Activated CD4-positive, alpha-beta T cell treated with anti-CD3 and anti-CD28 coated beads, Interleukin-2, amount 10 ng/mL, durations not matched to agents 24 days and 14 days (primary cell): Measurements from ENCODE around the gene CLCA1. TPM values are rescaled to one million over a fixed set of nuclear protein-coding genes. Genes with fewer than 3 reads are reported as not detected.
A peak's percentile ranks its signal among the peaks of the same experiment; 100 is the strongest.

ENCODE experiments used
- DNase-seq: peaks from one replicate; pipeline ENCODE4 v3.0.0; 2022
- H3K27ac Mint-ChIP-seq: one replicate; pipeline ENCODE4 v1.8.0; 2022; ENCODE audit warnings: mild to moderate bottlenecking, mixed read lengths
- H3K27me3 Mint-ChIP-seq: one replicate; pipeline ENCODE4 v1.8.0; 2022; ENCODE audit warnings: mixed read lengths
- H3K36me3 Mint-ChIP-seq: one replicate; pipeline ENCODE4 v1.8.0; 2022; ENCODE audit warnings: low read depth, mild to moderate bottlenecking, mixed read lengths
- H3K4me1 Mint-ChIP-seq: one replicate; pipeline ENCODE4 v1.8.0; 2021; ENCODE audit warnings: mixed read lengths
- H3K4me3 Mint-ChIP-seq: one replicate; pipeline ENCODE4 v1.8.0; 2022; ENCODE audit warnings: mild to moderate bottlenecking, moderate library complexity, mixed read lengths
- H3K9me3 Mint-ChIP-seq: one replicate; pipeline ENCODE4 v1.8.0; 2021; ENCODE audit warnings: mixed read lengths
- intact Hi-C: fragments of 100-400 bp; cut with micrococcal nuclease; formaldehyde crosslinking; loops from one replicate; pipeline ENCODE4 v1.15.1; 2023
- total RNA-seq: library from RNA; stranded (reverse); gene quantifications from 2 replicates; pipeline ENCODE4 v1.2.3, GENCODE V29; 2022

Gene CLCA1
- total RNA-seq, 1 donor from 2014 or later = not detected

DNA sequence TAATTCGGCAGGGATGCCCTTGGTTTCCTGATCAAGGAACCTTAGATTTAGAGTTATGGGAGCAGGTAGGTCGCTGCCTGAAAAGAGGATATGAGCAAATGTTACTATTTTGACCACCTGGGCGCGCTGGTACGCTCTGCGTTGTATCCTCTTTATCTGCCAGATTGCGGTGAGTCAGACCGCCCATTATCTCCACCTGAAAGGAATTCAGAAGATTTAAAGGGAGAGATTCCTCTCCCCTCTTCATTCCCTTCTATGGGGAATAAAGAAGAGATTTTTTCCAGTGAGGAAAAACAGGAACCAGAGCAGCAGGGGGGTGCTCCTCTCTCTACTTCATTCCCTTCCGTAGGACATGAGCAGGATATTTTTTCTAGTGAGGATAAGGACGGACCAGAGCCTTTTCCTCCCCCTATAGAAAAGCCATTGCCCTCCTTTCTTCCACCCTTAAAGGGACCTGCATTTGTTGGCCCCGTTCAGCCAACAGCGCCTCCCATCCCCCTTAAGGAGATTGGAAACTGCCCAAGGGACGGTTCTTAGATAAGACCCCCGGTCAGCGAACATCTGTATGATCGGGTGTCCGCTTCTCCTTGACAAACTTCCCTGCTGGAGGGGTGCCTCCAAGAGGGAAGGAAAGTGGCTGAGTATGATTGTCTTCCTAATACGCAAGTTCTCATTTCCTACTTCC, 34.1 kb downstream of the CLCA1 start:
- H3K27me3 Mint-ChIP-seq = peaks cover 32% of the 10 kb centered on the region
- no peak overlapping the region for H3K27ac Mint-ChIP-seq
- intact Hi-C loops = loop anchor here (1.0 to 10.0 kb wide), 5 partner anchors 84 to 239 kb away; partner anchors contain the start of genes ODF2L and SH3GLB1

DNA sequence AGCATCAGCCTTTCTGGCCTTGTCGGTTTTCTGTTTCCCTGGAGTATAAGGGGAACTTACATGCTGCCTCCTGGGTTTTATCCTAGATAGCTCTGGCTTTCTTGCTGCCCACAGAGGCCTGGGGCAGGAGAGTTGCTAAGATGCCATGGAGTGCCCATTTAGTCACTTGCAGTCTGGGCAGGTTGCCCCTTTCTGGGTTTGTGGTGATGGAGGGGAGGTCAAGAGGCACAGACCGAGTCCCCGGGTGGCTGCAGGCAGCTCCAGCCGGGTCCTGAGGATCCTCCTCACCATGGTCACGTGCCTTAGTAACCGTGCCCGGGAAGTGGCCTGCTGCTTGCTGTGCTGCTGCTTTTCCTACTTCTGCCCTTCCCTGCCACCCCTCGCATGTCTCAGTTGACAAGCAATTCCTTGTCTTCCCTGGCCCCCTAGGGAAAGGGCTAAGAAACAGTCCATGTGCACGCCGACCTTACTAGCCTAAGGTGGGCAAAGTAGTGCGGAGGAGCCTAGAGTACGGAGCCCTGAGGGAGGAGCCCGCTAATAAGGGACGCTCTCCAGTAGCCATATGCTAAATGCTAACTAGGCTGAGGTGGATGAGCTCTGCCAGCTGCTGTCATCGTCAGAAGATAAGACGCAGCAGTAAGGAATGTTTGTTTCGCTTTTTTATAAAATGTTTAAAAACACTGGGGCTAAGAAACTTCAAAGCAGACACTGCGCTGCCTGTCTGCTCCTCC, 34.8 kb downstream of the CLCA1 start:
- Mint-ChIP-seq H3K9me3 (no peaks in the 10 kb centered on the region), H3K4me3 (peak overlapping the region; percentile 49), H3K27me3 (peaks cover 30% of the 10 kb centered on the region), H3K36me3 (no peaks in the 10 kb centered on the region), H3K4me1 (peaks cover 12% of the 10 kb centered on the region), H3K27ac (no peak overlapping the region)
- DNase-seq = no peak
- intact Hi-C loops = loop anchor here (5.0 to 10.0 kb wide), 3 partner anchors 106 to 239 kb away; partner anchors contain the start of genes ODF2L and SH3GLB1

More for the DNA sequence above, 34.1 kb downstream of the CLCA1 start:
- DNase-seq = no peak
- H3K9me3 Mint-ChIP-seq = no peaks in the 10 kb centered on the region
- no peaks in the 10 kb centered on the region for H3K36me3 Mint-ChIP-seq
- H3K4me1 Mint-ChIP-seq = peaks cover 12% of the 10 kb centered on the region
- H3K4me3 Mint-ChIP-seq = peak overlapping the region; percentile 87

DNA sequence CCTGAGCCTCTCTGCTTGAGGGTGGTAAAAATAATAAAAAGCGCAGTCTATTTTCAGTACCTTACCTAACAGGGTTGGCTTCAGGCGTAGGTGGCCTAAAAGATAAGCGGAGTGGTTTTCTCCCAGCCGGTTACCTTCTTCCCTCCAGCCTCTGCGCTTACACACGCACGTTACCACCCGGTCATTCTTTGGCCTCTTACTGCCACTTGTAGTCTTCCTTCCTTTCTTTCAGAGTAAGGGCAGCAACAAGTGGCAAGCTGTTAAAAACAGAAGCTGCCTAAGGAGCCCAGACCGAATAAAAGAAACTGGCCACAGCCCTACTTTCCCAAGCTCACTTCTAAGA, 35.4 kb downstream of the CLCA1 start:
- Mint-ChIP-seq H3K27me3 (peaks cover 27% of the 10 kb centered on the region), H3K4me3 (no peak overlapping the region), H3K27ac (no peak overlapping the region), H3K36me3 (no peaks in the 10 kb centered on the region), H3K9me3 (no peaks in the 10 kb centered on the region), H3K4me1 (peaks cover 12% of the 10 kb centered on the region)
- DNase-seq = no peak
- intact Hi-C loops = loop anchor here (5.0 to 10.0 kb wide), 3 partner anchors 107 to 238 kb away; partner anchors contain the start of genes ODF2L and SH3GLB1

DNA sequence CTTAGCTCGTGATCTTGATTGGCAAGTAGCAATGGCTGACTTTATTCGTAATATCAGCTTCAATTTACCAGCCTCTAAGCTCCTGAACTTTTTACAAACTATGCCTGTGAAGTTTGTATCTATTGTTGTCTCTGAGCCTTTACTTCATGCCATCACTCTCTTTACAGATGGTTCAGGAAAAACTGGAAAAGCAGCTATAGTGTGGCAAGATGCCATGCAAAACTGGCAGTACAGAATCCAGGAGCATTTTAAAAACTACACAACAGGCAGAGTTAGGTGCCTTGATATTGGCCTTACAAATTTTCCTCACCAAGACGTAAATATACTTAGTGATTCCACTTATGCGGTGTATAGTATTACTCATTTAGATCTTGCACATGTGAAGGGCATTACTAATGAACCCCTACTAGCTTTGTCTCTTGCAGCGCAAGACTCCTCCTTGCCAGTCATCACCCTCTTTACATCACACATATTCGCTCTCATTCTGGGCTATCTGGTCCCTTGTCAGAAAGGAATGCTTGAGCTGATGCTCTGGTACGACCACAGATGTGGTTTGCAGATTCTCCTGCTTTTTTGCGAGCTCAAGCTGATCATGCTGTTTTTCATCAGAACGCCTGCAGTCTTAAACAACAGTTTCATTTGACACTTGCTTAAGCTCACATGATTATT, 36.3 kb downstream of the CLCA1 start:
- intact Hi-C loops = loop anchor here (5.0 to 10.0 kb wide), 3 partner anchors 108 to 237 kb away; partner anchors contain the start of genes ODF2L and SH3GLB1
- H3K27me3 Mint-ChIP-seq = peaks cover 27% of the 10 kb centered on the region
- DNase-seq = no peak
- no peaks in the 10 kb centered on the region for H3K36me3 Mint-ChIP-seq
- no peaks in the 10 kb centered on the region for H3K9me3 Mint-ChIP-seq
- no peak overlapping the region for H3K4me3 Mint-ChIP-seq
- no peak overlapping the region for H3K27ac Mint-ChIP-seq
- H3K4me1 Mint-ChIP-seq = peaks cover 12% of the 10 kb centered on the region

DNA sequence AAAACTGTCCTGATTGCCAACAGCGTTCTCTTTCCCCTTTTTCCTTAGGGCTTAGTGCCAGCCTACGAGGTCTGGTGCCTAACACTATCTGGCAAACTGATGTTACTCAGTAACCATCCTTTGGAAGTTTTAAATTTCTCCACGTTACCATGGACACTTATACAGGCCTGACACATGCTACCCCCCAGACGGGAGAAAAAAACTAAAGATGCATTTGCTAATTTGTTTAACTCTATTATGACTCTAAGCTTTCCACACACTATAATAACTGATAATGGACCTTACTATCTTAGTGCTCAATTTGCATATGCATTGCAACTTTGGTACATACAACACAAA, 36.8 kb downstream of the CLCA1 start:
- Mint-ChIP-seq H3K4me1 (peaks cover 12% of the 10 kb centered on the region), H3K4me3 (no peak overlapping the region), H3K27ac (no peak overlapping the region), H3K36me3 (no peaks in the 10 kb centered on the region), H3K9me3 (no peaks in the 10 kb centered on the region), H3K27me3 (peaks cover 27% of the 10 kb centered on the region)
- intact Hi-C loops = loop anchor here (10.0 kb wide), 1 partner anchor 199 kb away; the partner anchor contains the start of gene SH3GLB1
- no peak for DNase-seq

DNA sequence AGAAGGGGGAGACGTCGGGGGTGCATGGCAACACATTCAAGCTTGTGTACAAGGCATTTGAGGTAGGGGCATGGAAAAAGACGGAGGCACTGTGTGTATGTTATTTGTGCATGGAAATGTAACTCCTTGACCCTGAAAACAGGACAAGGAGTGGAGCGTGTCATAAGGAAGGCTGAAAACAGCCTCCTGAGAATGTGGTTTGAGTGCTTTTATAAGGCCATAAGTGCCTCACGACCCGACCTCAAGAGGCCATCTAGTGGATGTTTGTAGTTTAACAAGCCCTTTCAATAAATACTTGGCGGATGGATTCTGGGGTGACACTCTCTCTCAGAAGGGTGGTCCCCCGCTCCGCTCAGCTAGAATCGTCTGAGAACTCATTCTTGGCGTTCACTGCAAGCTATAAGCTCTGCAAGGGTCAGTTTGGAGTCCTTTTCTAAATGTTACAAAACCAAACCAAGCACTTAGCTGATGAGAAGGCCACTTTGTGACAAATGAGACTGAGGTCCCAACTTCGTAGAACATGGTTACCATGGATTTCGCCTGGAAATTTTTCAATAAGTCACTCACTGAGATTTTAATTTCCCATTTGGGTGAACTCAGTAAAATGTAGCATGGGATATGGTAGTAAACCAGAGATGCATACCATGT, 39.3 kb downstream of the CLCA1 start:
- Mint-ChIP-seq H3K9me3 (no peaks in the 10 kb centered on the region), H3K4me3 (no peak overlapping the region), H3K4me1 (peaks cover 2% of the 10 kb centered on the region), H3K27ac (no peak overlapping the region), H3K36me3 (no peaks in the 10 kb centered on the region), H3K27me3 (peaks cover 24% of the 10 kb centered on the region)
- DNase-seq = peak; percentile 64
- intact Hi-C loops = loop anchor here (10.0 kb wide), 1 partner anchor 197 kb away; the partner anchor contains the start of gene SH3GLB1

DNA sequence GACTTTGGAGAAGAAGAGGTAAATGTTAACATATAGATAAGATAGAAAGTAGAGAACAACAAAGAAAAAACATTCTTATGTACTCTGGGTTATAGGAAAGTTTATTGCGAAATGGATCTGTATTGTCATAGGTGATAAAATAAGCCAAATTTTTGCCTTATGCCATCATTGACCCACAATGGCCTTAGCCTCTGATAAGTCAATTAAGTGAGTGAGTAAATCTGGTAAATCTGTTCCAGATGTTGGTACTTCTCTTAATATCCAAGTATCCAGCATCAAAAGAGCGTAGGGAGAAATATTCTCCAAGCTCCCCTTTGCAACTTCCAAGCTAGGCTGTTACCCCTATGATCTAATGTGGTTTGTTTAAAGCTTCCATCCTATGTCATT, 39.8 kb downstream of the CLCA1 start:
- no peak for DNase-seq
- Mint-ChIP-seq H3K4me3 (no peak overlapping the region), H3K4me1 (peaks cover 2% of the 10 kb centered on the region), H3K9me3 (no peaks in the 10 kb centered on the region), H3K27me3 (peaks cover 21% of the 10 kb centered on the region), H3K27ac (no peak overlapping the region), H3K36me3 (no peaks in the 10 kb centered on the region)
- intact Hi-C loops = loop anchor here (10.0 kb wide), 1 partner anchor 196 kb away; the partner anchor contains the start of gene SH3GLB1

DNA sequence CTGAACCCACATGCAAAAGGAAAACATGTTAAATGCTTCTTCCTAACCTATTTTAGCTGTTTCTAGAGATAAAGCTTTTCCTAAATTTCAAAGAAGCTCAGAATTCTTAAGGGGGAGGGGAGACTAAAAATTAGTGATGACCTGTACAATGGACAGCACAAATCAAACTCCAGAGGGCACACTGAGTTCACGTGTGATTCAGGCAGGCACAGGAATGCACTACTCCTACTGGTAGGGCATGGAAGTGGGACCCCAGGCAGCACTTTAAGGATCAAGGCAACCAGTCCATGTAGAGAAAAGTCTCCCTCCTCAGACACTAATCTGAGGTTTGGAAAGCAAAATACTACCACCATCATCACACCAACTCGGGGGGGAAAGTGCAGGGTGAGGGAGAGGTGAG, 46.9 kb downstream of the CLCA1 start:
- intact Hi-C loops = no loop called here
- no peak overlapping the region for H3K27ac Mint-ChIP-seq
- H3K36me3 Mint-ChIP-seq = no peaks in the 10 kb centered on the region
- H3K4me1 Mint-ChIP-seq = no peaks in the 10 kb centered on the region
- no peaks in the 10 kb centered on the region for H3K9me3 Mint-ChIP-seq
- H3K27me3 Mint-ChIP-seq = peaks cover 3% of the 10 kb centered on the region
- no peak for DNase-seq
- no peak overlapping the region for H3K4me3 Mint-ChIP-seq

DNA sequence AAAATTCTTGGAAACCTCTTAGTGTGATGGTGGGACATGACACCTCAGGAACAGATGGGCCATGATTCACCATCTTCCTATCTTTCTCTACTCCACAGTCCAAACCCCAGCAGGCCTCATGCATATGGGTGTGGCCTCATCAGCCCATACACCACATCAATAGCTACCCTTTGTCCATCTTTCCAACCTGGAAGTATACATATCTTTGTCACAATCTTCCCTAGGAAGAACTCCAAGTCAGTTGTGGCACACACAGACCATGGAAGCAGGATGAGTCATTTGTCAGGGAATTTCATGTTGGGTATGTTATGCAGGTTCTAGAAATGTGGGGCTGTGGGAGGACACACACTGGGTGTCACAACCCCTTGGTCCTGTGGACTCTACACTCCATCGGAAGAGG, 47.6 kb downstream of the CLCA1 start:
- intact Hi-C loops = no loop called here
- H3K27ac Mint-ChIP-seq = no peak overlapping the region
- DNase-seq = no peak
- H3K9me3 Mint-ChIP-seq = no peaks in the 10 kb centered on the region
- H3K36me3 Mint-ChIP-seq = no peaks in the 10 kb centered on the region
- no peaks in the 10 kb centered on the region for H3K4me1 Mint-ChIP-seq
- peaks cover 3% of the 10 kb centered on the region for H3K27me3 Mint-ChIP-seq
- no peak overlapping the region for H3K4me3 Mint-ChIP-seq

DNA sequence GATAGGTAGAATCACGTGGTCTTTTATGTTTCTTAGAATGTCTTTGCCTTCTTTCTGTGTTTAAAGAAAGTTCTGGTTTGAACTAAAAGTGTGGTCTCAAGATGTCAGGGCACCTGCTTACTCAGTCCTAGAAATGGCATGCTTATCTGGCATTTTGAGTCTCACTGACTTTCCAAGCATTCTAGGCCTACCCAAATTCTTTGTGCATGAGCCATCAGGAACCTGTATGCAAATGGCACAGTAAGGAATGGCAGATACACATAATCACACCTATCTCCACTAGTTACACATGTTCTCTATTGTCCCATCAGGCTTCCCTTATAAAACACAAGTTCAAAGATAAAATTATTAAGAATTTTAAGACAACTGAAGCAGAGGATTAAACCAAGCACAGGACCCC, 48.6 kb downstream of the CLCA1 start:
- no peaks in the 10 kb centered on the region for H3K36me3 Mint-ChIP-seq
- no peaks in the 10 kb centered on the region for H3K4me1 Mint-ChIP-seq
- no peak overlapping the region for H3K4me3 Mint-ChIP-seq
- intact Hi-C loops = no loop called here
- H3K27ac Mint-ChIP-seq = no peak overlapping the region
- no peaks in the 10 kb centered on the region for H3K9me3 Mint-ChIP-seq
- peaks cover 3% of the 10 kb centered on the region for H3K27me3 Mint-ChIP-seq
- DNase-seq = no peak

DNA sequence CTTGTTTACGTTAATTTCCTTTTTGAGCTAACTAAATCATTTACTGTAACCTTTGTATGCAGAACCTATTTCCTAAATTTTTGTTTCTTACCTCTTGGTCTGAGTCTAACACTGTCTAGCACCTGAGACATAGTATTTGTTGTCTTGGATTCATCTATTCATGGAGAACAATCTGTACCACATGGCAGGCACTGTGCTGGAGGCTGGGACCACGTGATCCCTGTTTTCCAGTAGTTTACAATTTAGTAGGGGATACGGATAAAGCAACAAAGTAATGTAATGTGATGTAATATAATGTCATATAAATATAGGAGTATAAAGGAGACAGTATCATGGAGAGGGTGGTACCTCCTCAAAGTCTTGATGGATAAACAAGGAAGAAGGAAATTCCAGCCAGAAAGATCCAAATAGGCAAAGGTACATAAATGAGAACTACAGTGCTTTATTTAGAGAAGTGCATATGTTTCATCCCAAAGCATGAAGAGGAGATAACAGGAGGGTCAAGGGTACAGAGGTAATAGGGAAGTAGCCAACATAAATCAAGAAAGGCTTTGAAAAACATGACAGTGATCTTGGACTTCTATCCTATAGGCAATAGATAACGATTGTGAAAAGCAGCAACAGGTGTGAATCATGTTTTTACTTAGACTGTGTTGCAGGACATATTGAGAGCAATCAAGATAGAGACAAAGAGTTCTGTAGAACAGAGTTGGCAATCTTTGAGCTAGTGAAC, 52.2 kb downstream of the CLCA1 start:
- no peak for DNase-seq
- no peaks in the 10 kb centered on the region for H3K4me1 Mint-ChIP-seq
- no peaks in the 10 kb centered on the region for H3K36me3 Mint-ChIP-seq
- intact Hi-C loops = no loop called here
- H3K4me3 Mint-ChIP-seq = no peak overlapping the region
- H3K27ac Mint-ChIP-seq = no peak overlapping the region
- no peaks in the 10 kb centered on the region for H3K9me3 Mint-ChIP-seq
- peaks cover 3% of the 10 kb centered on the region for H3K27me3 Mint-ChIP-seq

DNA sequence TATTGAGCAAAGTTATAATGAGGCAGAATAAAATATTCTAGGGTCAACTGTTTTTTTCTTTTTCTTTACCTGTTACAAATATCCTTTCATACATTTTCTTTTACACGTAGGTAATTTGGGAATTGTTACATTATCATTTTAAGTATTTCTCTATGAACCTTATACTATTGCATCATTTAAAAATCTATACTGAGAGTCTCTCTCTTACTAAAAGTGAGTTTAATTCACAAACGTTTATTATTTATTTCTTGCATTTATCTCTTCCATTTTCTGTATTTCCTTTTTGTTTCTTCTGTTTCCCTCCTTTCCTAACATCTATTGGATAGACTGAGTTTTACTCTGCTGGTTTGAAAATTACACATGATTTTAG, 52.8 kb downstream of the CLCA1 start:
- no peak overlapping the region for H3K4me3 Mint-ChIP-seq
- H3K4me1 Mint-ChIP-seq = no peaks in the 10 kb centered on the region
- no peak for DNase-seq
- H3K9me3 Mint-ChIP-seq = no peaks in the 10 kb centered on the region
- intact Hi-C loops = no loop called here
- H3K36me3 Mint-ChIP-seq = no peaks in the 10 kb centered on the region
- no peak overlapping the region for H3K27ac Mint-ChIP-seq
- peaks cover 3% of the 10 kb centered on the region for H3K27me3 Mint-ChIP-seq

DNA sequence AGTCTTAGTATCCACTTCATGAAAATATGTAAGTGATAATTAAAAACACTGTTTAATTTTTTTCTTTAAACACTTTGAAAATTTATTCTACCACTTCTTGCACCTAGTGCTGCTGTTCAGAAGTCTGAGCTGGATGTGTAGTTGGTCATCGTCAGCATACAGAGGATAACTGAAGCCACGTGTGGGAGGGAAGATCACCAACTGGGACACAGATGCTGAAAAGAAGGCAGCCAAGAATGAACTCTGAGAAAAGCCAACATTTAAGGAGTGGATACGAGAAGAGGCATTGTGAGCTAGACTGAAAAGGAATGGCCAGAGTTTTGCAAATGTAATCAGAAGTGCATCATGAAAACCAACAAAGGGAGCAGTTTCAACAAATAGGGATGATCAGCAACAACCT, 53.5 kb downstream of the CLCA1 start:
- Mint-ChIP-seq H3K27ac (no peak overlapping the region), H3K9me3 (no peaks in the 10 kb centered on the region), H3K36me3 (no peaks in the 10 kb centered on the region), H3K4me3 (no peak overlapping the region), H3K4me1 (no peaks in the 10 kb centered on the region), H3K27me3 (peaks cover 3% of the 10 kb centered on the region)
- no peak for DNase-seq
- intact Hi-C loops = no loop called here
